Measurements from ENCODE around the gene PDCD11.
A peak's percentile ranks its signal among the peaks of the same experiment; 100 is the strongest.
"Not testable (repeated sequence)": the region's sequence is repeated elsewhere in the genome, so short reads cannot be mapped to it uniquely, and the experiment has no call there.

PDCD11 gene

GRCh38 chr10:103478671-103479070 lies 82.2 kb downstream of the PDCD11 start:
- no peak for DNase-seq

GRCh38 chr10:103479135-103479534 lies 82.7 kb downstream of the PDCD11 start, which contains the start of gene CALHM3:
Gene CALHM3 (minus strand): TSS chr10:103479240. CDS start chr10:103479032, 208 bp downstream.
- DNase-seq = no peak

GRCh38 chr10:103480521-103480920 lies 84.1 kb downstream of the PDCD11 start:
- no peak for DNase-seq

- peak; percentile 27 for DNase-seq
Observed at GRCh38 chr10:103481974-103482531, 85.6 kb downstream of the PDCD11 start.

DNA sequence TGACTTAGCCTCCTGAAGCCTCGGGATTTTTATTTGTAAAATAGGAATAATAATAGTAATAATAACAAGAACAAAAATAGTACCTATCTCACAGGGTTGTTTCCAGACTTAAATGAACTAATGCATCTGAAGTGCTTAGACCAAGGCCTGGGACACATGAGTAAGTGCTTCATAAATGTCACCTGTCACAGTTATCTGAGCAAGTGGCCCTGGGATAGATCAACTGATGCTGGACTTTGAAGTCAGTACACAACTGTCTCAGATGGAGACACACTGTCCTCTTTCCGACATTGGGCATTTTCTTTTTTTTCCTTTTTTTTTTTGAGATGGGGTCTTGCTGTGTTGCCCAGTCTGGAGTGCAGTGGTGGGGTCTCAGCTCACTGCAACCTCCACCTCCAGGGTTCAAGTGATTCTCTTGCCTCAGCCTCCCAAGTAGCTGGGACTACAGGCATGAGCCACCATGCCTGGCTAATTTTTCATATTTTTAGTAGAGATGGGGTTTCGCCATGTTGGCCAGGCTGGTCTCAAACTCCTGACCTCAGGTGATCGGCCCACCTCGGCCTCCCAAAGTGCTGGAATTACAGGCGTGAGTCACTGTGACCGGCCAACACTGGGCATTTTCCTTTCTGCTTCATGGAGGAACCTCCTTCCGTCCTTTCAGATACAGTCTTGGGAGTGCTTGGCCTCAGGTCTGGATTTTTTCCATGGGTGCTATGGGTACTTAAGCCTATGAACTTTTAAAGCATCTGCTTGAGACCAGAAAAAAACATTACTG lies 90.4 kb downstream of the PDCD11 start:
- not testable (repeated sequence) for DNase-seq

DNA sequence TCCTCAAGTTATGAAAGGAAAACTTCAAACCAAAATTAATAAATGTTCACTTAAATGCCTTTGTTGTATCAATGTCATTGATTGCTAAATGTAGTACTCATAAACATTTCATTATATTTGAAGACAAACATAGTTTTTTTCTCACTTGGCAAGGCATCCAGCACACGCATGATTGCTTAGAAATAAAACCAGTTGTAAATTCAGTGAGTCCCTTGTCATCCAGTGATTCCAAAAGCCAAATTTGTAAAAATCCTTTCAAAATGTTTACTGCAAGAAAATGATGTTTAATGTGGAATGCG lies 90.9 kb downstream of the PDCD11 start:
- DNase-seq = no peak

DNA sequence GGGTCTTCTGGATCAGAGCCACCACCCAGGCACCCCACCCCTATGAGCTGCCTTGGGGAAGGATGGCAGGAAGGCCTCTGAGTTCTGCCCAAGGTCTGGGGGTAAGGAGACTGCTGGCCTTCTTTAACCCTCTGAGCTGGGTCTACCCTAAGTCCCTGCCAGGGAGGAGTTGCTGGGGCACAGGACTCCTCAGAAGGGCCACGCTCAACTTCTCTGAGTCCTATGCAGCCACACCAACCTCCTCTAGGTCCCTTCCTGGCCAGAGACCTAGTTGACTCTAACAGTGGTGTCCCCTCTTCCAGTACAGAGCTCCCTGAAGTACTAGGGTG lies 94.5 kb downstream of the PDCD11 start:
- no peak for DNase-seq

GRCh38 chr10:103491729-103492364 lies 95.4 kb downstream of the PDCD11 start:
- DNase-seq = no peak

DNA sequence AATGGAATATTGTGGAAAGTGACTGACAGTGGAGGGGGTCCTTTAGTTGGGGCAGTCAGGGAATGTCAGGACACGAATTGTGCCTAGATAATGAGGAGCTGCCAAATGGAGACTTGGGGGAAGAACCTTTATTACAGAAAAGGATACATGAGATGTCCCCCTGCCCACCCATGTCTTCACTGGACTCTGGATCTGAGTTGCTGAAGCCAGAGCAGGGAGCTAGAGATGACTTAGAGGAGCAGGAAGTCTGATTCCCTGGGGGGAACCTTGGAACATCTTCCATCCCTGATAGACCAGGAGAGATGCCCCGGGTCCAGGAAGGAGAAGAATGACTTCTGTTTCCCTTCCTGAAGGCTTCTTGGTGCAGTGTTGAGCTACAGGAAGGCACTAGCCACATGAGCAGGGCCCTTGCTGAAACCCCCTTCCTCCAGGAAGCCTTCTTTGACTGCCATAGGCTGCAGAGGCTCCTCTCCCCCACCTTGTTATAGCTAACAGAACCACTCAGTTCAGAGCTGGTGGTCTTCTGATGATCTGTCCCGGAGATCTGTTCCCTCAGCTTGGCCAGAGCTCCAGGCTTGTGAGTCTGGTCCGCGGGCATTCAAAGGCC lies 96.3 kb downstream of the PDCD11 start:
- no peak for DNase-seq

- no peak for DNase-seq
Observed at GRCh38 chr10:103493362-103493915, 97.0 kb downstream of the PDCD11 start, which contains the start of gene NEURL1. Gene NEURL1 (plus strand): TSS chr10:103493705. CDS start chr10:103494388, 683 bp downstream.

GRCh38 chr10:103493916-103494877 lies 97.8 kb downstream of the PDCD11 start:
- no peak for DNase-seq

DNA sequence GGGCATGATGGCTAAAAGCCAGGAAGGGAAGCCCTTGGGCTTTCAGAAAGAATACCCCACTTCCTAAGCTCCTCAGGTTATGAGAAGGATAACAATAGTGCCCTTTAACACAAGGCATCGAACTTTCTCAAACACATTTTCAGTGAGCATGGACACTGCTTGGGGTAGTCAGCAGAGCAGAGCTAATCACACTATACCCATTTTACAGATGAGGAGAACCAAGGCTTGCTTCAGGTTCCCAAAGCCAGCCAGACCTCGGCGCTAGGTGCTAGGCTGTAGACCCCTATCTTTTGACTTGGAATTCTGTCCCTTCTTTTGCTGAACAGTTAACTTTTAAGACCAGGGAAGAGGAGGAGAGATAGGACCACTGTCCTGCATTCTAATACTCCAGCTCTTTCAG lies 98.9 kb downstream of the PDCD11 start:
- no peak for DNase-seq
